HFFc6 (cell line): ENCODE results near the gene MAPK7. TPM values are rescaled to one million over a fixed set of nuclear protein-coding genes. Genes with fewer than 3 reads are reported as not detected.
A peak's percentile ranks its signal among the peaks of the same experiment; 100 is the strongest.

Experiments
- DNase-seq: peaks from one replicate; pipeline ENCODE4 v3.0.0-alpha.2; 2018
- H3K27ac Mint-ChIP-seq: 2 replicates; pipeline ENCODE4 v1.8.0; 2020; ENCODE audit warnings: mild to moderate bottlenecking, mixed read lengths
- H3K27me3 Mint-ChIP-seq: 2 replicates; pipeline ENCODE4 v1.8.0; 2021; ENCODE audit warnings: mild to moderate bottlenecking, moderate library complexity, mixed read lengths; ENCODE audit not compliant: insufficient read depth
- H3K36me3 Mint-ChIP-seq: 2 replicates; pipeline ENCODE4 v1.8.0; 2021; ENCODE audit warnings: low read depth, mixed read lengths
- H3K4me1 Mint-ChIP-seq: 2 replicates; pipeline ENCODE4 v1.8.0; 2020; ENCODE audit warnings: low read depth, mixed read lengths
- H3K4me3 Mint-ChIP-seq: 2 replicates; pipeline ENCODE4 v1.8.0; 2020; ENCODE audit warnings: mild to moderate bottlenecking, moderate library complexity, mixed read lengths
- H3K9me3 Mint-ChIP-seq: 2 replicates; pipeline ENCODE4 v1.8.0; 2020; ENCODE audit warnings: mild to moderate bottlenecking, mixed read lengths
- total RNA-seq, 6 experiments: library from RNA; stranded (reverse); fragmentation: NEBNext Ultra II Directional; extraction: Animal tissue kit (Norgen Biotek cat#: 25700); gene quantifications; 2 replicates in 1 of 6; 3 replicates in 5 of 6; pipeline ENCODE4 v1.2.3, GENCODE V29; 2021
- TF ChIP-seq, protein P1 (sequence below): fragments of 200-600 bp; sonication (generic); IDR thresholded peaks from 2 replicates; pipeline ENCODE4 v1.5.0; 2021; ENCODE audit warnings: antibody characterized with exemption, mild to moderate bottlenecking

Gene MAPK7
- total RNA-seq, 6 experiments from 2014 or later = 18.5 to 27.1 (median 23.9) TPM

DNA sequence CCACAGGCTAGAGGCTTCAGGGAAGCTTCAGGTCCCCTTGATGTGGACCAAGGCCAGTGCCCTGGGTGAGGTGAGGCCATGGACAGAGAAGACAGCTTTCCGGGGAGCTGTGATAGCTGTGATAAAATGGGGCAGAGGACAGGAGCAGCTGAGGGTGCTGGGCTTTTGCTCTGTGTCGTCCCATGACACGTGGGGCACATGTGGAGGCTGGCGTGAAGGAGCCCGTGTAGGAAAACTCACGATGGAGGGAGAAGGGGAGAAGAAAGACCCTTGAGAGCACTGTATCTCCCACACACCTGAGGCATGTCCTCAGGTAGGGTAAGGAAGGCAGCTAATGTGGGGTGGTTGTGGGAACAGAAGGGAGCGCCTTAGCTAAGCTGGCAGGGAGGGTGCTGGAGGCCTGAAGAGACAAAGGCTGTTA is 37.1 kb upstream of the MAPK7 start:
- no peak for DNase-seq
- H3K27me3 Mint-ChIP-seq = peaks cover 4% of the 10 kb centered on the region
- H3K27ac Mint-ChIP-seq = no peak overlapping the region; the same call in 1 of the 2 replicates
- TF ChIP-seq, protein P1, sequence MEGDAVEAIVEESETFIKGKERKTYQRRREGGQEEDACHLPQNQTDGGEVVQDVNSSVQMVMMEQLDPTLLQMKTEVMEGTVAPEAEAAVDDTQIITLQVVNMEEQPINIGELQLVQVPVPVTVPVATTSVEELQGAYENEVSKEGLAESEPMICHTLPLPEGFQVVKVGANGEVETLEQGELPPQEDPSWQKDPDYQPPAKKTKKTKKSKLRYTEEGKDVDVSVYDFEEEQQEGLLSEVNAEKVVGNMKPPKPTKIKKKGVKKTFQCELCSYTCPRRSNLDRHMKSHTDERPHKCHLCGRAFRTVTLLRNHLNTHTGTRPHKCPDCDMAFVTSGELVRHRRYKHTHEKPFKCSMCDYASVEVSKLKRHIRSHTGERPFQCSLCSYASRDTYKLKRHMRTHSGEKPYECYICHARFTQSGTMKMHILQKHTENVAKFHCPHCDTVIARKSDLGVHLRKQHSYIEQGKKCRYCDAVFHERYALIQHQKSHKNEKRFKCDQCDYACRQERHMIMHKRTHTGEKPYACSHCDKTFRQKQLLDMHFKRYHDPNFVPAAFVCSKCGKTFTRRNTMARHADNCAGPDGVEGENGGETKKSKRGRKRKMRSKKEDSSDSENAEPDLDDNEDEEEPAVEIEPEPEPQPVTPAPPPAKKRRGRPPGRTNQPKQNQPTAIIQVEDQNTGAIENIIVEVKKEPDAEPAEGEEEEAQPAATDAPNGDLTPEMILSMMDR = no peak
- no peaks in the 10 kb centered on the region for H3K9me3 Mint-ChIP-seq
- no peak overlapping the region; the same call in 1 of the 2 replicates for H3K4me3 Mint-ChIP-seq
- H3K36me3 Mint-ChIP-seq = no peaks in the 10 kb centered on the region
- H3K4me1 Mint-ChIP-seq = peaks cover 21% of the 10 kb centered on the region

DNA sequence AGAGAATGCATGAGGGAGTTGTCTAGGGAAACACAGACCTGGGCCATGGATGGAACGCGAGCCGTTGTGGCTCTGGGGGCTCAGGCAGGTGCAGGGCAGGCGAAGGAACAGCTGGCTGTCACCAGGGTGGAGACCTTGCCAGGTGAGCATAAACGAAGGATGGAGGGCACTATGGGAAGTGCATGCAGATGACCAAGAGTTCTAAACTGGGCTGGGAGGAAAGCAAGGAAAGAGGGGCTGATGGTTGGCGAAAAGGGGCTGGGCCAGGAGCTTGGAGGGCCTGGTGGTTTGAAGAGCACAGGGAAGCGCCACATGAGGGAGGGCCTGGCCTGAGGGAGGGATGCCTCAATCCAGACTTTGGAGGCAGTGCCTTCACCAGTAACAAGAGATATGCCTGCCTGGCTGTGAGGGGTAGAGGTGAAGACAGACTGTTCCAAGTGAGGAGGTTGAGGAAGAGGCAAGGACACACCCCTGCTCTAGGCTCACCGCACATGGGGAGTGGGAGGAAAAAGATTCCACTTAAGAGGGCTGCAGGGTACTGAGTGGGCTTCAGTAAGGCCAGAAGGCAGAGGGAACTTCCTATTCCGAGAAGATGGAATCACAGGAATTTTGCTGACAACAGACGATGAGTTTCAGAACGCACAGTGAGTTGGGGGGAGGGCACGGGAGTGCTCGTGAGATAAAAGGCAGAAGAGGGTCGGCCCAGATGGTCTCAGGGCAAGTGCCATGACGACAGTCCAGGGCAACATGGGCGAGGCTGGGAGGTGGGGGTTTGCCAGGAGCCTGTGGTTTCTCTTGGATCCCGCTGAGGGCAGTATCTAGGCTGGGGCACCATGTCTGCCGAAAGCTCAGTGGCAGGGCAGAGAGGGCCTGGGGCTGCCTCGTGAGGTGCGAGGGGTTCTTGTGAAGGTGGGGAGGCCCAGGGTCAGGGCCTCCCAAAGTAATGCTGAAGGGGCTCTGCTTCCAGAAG is 36.4 kb upstream of the MAPK7 start:
- TF ChIP-seq, protein P1 = no peak
- peak overlapping the region; percentile 48; the same call in 1 of the 2 replicates for H3K4me3 Mint-ChIP-seq
- H3K4me1 Mint-ChIP-seq = peaks cover 28% of the 10 kb centered on the region
- no peaks in the 10 kb centered on the region for H3K9me3 Mint-ChIP-seq
- H3K36me3 Mint-ChIP-seq = no peaks in the 10 kb centered on the region
- DNase-seq = no peak
- peak overlapping the region; percentile 18 for H3K27ac Mint-ChIP-seq
- H3K27me3 Mint-ChIP-seq = peaks cover 3% of the 10 kb centered on the region

GRCh38 chr17:19342611-19343255 is 35.6 kb upstream of the MAPK7 start:
- Mint-ChIP-seq H3K27ac (no peak overlapping the region), H3K36me3 (no peaks in the 10 kb centered on the region), H3K4me1 (peaks cover 36% of the 10 kb centered on the region), H3K27me3 (no peaks in the 10 kb centered on the region; the same call in 1 of the 2 replicates), H3K9me3 (no peaks in the 10 kb centered on the region), H3K4me3 (no peak overlapping the region)
- no peak for DNase-seq
- TF ChIP-seq, protein P1 = no peak; the same call in 1 of the 2 replicates

DNA sequence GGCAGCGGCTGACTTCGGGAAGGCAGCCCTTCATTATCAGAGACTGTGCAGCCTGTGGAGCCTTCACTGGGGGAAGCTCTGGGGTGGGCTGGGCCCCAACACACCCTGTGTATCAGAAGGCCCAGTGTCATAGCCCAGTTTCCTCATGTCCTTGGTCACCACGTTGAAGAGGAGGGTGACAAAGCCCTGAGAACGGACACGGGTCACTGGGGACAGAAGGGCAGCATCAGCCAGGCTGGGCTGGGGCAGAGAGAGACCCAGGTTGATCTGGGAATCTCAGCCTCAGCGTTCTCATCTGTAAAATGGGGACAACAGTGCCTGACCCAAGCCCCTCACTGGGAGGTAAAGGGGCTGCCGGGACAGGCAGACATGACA is 35.1 kb upstream of the MAPK7 start:
- no peak overlapping the region for H3K4me3 Mint-ChIP-seq
- H3K27ac Mint-ChIP-seq = no peak overlapping the region
- no peaks in the 10 kb centered on the region; the same call in 1 of the 2 replicates for H3K27me3 Mint-ChIP-seq
- TF ChIP-seq, protein P1 = no peak; the same call in 1 of the 2 replicates
- DNase-seq = no peak
- H3K36me3 Mint-ChIP-seq = no peaks in the 10 kb centered on the region
- H3K9me3 Mint-ChIP-seq = no peaks in the 10 kb centered on the region
- peaks cover 41% of the 10 kb centered on the region for H3K4me1 Mint-ChIP-seq

- TF ChIP-seq, protein P1 = no peak
- DNase-seq = no peak
- Mint-ChIP-seq H3K9me3 (no peaks in the 10 kb centered on the region), H3K27me3 (no peaks in the 10 kb centered on the region; the same call in 1 of the 2 replicates), H3K27ac (no peak overlapping the region), H3K4me1 (peaks cover 41% of the 10 kb centered on the region), H3K4me3 (no peak overlapping the region), H3K36me3 (no peaks in the 10 kb centered on the region)
Measured at GRCh38 chr17:19343671-19344151, 34.6 kb upstream of the MAPK7 start.
